Karpas-422 (cell line): ENCODE data around the gene SYP. TPM values are rescaled to one million over a fixed set of nuclear protein-coding genes. Genes with fewer than 3 reads are reported as not detected.

ENCODE experiments used
- DNase-seq: peaks from one replicate; pipeline ENCODE4 v3.0.0-alpha.2; 2015
- H2AFZ ChIP-seq: fragments of 200-600 bp; sonication (generic); 2 replicates; pipeline ENCODE4 v1.6.1; 2014; ENCODE audit warnings: antibody characterized with exemption, low read length, mixed read lengths
- H3K27ac ChIP-seq: fragments of 200-600 bp; sonication (generic); 2 replicates; pipeline ENCODE4 v1.5.1; 2014; ENCODE audit warnings: mild to moderate bottlenecking, low read length, moderate library complexity
- H3K27me3 ChIP-seq: fragments of 200-600 bp; sonication (generic); 2 replicates; pipeline ENCODE4 v1.6.1; 2014; ENCODE audit warnings: low read length, mixed read lengths
- H3K36me3 ChIP-seq: fragments of 200-600 bp; sonication (generic); 2 replicates; pipeline ENCODE4 v1.6.1; 2014; ENCODE audit warnings: low read length, mixed read lengths; ENCODE audit not compliant: insufficient read depth
- H3K4me1 ChIP-seq: fragments of 200-600 bp; sonication (generic); 2 replicates; pipeline ENCODE4 v1.6.1; 2014; ENCODE audit warnings: mild to moderate bottlenecking, low read length, mixed read lengths
- H3K4me2 ChIP-seq: fragments of 200-600 bp; sonication (generic); 2 replicates; pipeline ENCODE4 v1.6.1; 2014; ENCODE audit warnings: low read length, low read depth, mild to moderate bottlenecking; ENCODE audit not compliant: poor library complexity, severe bottlenecking
- H3K4me3 ChIP-seq: fragments of 200-600 bp; sonication (generic); 2 replicates; pipeline ENCODE4 v1.5.1; 2014; ENCODE audit warnings: mild to moderate bottlenecking, antibody characterized with exemption, low read length, mixed read lengths
- H3K79me2 ChIP-seq: fragments of 200-600 bp; sonication (generic); 2 replicates; pipeline ENCODE4 v1.6.1; 2014; ENCODE audit warnings: mild to moderate bottlenecking, low read length, mixed read lengths
- H3K9ac ChIP-seq: fragments of 200-600 bp; sonication (generic); 2 replicates; pipeline ENCODE4 v1.6.0; 2014; ENCODE audit warnings: low read length
- H3K9me2 ChIP-seq: fragments of 200-600 bp; sonication (generic), shearing (Covaris generic); replicated peaks from 2 replicates; pipeline ENCODE4 v1.6.0; 2014; ENCODE audit warnings: mild to moderate bottlenecking, low read length, moderate library complexity; ENCODE audit not compliant: insufficient read depth
- H3K9me3 ChIP-seq: fragments of 300-700, 200-600 bp; sonication (generic); 2 replicates; pipeline ENCODE4 v1.6.1; 2014; ENCODE audit warnings: low read length, mixed read lengths
- H4K20me1 ChIP-seq: fragments of 200-600 bp; sonication (generic); 2 replicates; pipeline ENCODE4 v1.6.1; 2014; ENCODE audit warnings: mild to moderate bottlenecking, antibody characterized with exemption, low read length, low read depth; ENCODE audit not compliant: insufficient read depth
- total RNA-seq: library from RNA; depleted of rRNA; stranded (reverse); fragments of >200 nt; shearing (Covaris generic); gene quantifications from 2 replicates; pipeline ENCODE4 v1.2.3, GENCODE V29; 2014; ENCODE audit warnings: low replicate concordance

The SYP gene
- total RNA-seq, 1 experiment from 2014 or later: 0.86 TPM

DNA sequence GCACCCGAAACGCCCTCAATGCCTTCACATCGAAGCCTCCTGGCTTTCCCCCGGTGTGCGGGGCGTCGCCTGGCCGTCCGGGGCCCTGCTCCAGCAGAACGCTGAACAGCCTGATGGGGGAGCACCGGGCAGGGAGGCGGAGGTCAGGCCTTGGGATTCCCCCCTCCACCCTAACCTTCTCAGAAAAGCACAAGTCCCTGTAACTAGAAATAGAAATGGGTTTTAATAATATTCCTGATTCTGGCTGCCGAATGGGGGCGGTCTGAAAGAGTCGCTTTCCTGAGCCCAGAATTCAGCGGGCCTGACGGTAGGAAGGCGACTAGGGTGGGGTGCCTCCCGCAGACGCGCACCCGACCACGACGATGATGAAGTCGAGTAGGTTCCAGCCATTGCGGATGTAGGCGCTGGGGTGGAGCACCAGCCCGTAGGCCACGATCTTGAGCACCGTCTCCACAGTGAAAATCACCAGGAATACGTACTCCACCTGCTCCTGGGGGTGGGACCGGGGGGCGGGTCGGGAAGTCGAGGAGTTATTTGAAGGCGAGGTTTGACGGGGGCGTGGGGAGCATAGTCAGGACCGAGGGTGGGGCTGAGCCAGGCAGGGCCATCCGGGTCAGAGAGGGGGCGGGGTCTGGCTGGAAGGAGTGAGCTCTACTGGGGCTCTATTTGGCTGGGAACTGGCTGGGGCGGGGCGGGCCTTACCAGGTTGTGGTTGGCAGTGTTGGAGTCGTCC is 30.7 kb upstream of the SYP start:
- no peaks in the 10 kb centered on the region for H3K27me3 ChIP-seq
- H3K4me2 ChIP-seq: peak overlapping the region; percentile 32
- H2AFZ ChIP-seq: peak overlapping the region; percentile 56; the same call in 1 of the 2 replicates
- H3K36me3 ChIP-seq: no peaks in the 10 kb centered on the region
- no peak overlapping the region for H3K27ac ChIP-seq
- H3K4me3 ChIP-seq: peak overlapping the region; percentile 44; the same call in 1 of the 2 replicates
- no peaks in the 10 kb centered on the region for H3K9me3 ChIP-seq
- H4K20me1 ChIP-seq: no peaks in the 10 kb centered on the region
- peaks cover 10% of the 10 kb centered on the region for H3K4me1 ChIP-seq
- DNase-seq: peak; percentile 74
- H3K9ac ChIP-seq: peak overlapping the region; percentile 13; the same call in 1 of the 2 replicates
- H3K79me2 ChIP-seq: 0 out of 2 replicates have a peak, but pooled peaks cover under 1% of the 10 kb centered on the region
- no peaks in the 10 kb centered on the region for H3K9me2 ChIP-seq

GRCh38 chrX:49228185-49228584 is 28.2 kb upstream of the SYP start:
- no peaks in the 10 kb centered on the region for H3K27me3 ChIP-seq
- no peaks in the 10 kb centered on the region for H3K9me2 ChIP-seq
- no peak overlapping the region for H3K4me2 ChIP-seq
- H2AFZ ChIP-seq: no peak overlapping the region
- no peak for DNase-seq
- no peak overlapping the region for H3K4me3 ChIP-seq
- H4K20me1 ChIP-seq: no peaks in the 10 kb centered on the region
- H3K27ac ChIP-seq: no peak overlapping the region
- H3K9ac ChIP-seq: no peak overlapping the region
- H3K4me1 ChIP-seq: peaks cover 10% of the 10 kb centered on the region
- no peaks in the 10 kb centered on the region for H3K79me2 ChIP-seq
- H3K9me3 ChIP-seq: no peaks in the 10 kb centered on the region
- no peaks in the 10 kb centered on the region for H3K36me3 ChIP-seq

DNA sequence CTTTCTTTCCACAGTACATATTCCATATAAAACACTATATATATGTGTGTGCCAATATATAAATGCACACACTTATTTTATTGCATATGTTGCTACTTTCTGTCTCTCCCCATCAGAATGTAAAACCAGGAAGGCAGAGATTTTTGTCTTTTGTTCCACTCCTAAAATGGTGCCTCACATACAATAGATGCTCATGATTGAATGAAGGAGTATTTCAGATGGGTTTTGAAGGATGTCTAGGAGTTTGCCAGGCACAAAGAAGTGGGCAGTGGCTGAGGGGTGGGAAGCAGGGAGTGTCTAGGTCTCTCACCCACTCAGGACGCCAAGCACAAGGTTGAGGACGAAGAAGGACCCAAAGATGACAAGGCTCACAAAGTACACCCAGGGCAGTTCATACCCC is 27.7 kb upstream of the SYP start:
- H3K27ac ChIP-seq: no peak overlapping the region
- no peaks in the 10 kb centered on the region for H3K9me3 ChIP-seq
- H3K4me1 ChIP-seq: peaks cover 10% of the 10 kb centered on the region
- no peak overlapping the region for H3K4me3 ChIP-seq
- H3K36me3 ChIP-seq: no peaks in the 10 kb centered on the region
- H3K9me2 ChIP-seq: no peaks in the 10 kb centered on the region
- no peaks in the 10 kb centered on the region for H3K27me3 ChIP-seq
- H2AFZ ChIP-seq: no peak overlapping the region
- no peak overlapping the region for H3K4me2 ChIP-seq
- no peak overlapping the region for H3K9ac ChIP-seq
- DNase-seq: no peak
- no peaks in the 10 kb centered on the region for H4K20me1 ChIP-seq
- no peaks in the 10 kb centered on the region for H3K79me2 ChIP-seq

DNA sequence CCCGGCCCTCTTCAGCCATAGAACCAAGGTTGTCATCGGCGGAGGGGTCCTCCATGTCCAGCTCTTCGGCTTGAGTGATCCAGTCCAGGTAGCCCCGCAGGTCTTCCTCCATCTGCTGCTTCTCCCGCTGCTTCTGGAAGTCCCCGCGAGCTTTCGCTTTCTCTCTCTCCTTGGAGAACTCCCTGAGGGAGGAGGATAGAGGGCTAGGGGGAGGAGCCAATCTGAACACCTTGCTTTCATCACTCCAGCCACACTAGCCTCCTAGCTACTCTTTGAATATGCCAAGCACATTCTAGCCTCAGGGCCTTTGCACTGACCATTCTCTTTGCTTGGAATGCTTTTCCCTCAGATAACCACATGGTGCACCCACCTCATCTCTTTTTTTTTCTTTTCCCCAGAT is 27.0 kb upstream of the SYP start:
- Histone ChIP-seq H3K27me3 (no peaks in the 10 kb centered on the region), H3K79me2 (no peaks in the 10 kb centered on the region), H3K4me3 (no peak overlapping the region), H3K9me3 (no peaks in the 10 kb centered on the region), H3K4me1 (peaks cover 13% of the 10 kb centered on the region), H3K36me3 (no peaks in the 10 kb centered on the region), H3K9ac (no peak overlapping the region), H4K20me1 (no peaks in the 10 kb centered on the region), H3K9me2 (no peaks in the 10 kb centered on the region), H3K4me2 (no peak overlapping the region), H2AFZ (no peak overlapping the region), H3K27ac (no peak overlapping the region)
- DNase-seq: no peak

DNA sequence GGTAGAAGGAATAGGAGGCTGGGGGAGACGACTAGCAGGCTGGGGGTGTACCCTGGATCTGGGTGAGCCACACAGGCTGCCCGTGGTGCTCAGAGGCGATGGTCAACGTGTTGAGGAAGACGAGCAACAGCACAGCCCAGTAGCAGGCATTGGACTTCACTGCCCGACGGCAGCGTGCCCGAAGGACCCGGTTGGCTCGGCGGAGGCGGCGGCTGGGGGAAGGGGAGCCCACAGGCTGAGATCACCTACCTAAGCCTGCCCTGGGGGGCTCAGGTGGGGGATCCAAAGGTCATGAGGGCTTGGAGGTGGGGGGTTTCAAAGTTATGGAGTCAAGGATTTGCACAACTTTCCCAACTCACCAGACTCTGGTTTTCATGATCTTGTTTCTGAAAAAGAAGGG is 25.9 kb upstream of the SYP start:
- H3K4me1 ChIP-seq: peaks cover 13% of the 10 kb centered on the region
- H3K9me3 ChIP-seq: no peaks in the 10 kb centered on the region
- no peak for DNase-seq
- no peaks in the 10 kb centered on the region for H3K27me3 ChIP-seq
- no peaks in the 10 kb centered on the region for H3K79me2 ChIP-seq
- no peaks in the 10 kb centered on the region for H3K9me2 ChIP-seq
- no peaks in the 10 kb centered on the region for H4K20me1 ChIP-seq
- no peak overlapping the region for H3K4me3 ChIP-seq
- no peak overlapping the region for H3K9ac ChIP-seq
- no peak overlapping the region for H2AFZ ChIP-seq
- H3K36me3 ChIP-seq: no peaks in the 10 kb centered on the region
- H3K27ac ChIP-seq: no peak overlapping the region
- H3K4me2 ChIP-seq: no peak overlapping the region

DNA sequence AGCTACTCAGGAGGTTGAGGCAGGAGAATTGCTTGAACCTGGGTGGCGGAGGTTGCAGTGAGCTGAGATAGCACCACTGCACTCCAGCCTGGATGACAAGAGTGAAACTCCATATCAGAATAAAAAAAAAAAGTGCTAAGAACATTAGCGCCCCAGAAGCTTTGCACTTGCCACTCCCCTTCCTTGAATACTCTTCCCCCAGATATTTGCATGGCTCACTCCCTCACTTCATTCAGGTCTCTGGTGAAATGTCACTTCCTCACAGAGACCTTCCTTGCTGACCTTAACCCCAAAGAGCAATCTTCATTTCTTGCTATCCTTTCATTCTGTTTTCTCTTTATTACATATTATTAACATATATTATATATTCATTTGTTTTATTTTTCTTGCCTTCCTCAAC is 21.9 kb upstream of the SYP start:
- H3K9me2 ChIP-seq: no peaks in the 10 kb centered on the region
- H3K36me3 ChIP-seq: no peaks in the 10 kb centered on the region
- peaks cover 4% of the 10 kb centered on the region; the same call in 1 of the 2 replicates for H3K4me1 ChIP-seq
- no peaks in the 10 kb centered on the region for H4K20me1 ChIP-seq
- no peaks in the 10 kb centered on the region for H3K9me3 ChIP-seq
- H3K27ac ChIP-seq: no peak overlapping the region
- no peaks in the 10 kb centered on the region for H3K27me3 ChIP-seq
- no peak overlapping the region for H3K4me2 ChIP-seq
- H3K9ac ChIP-seq: no peak overlapping the region
- DNase-seq: peak; percentile 68
- H3K4me3 ChIP-seq: no peak overlapping the region
- H3K79me2 ChIP-seq: no peaks in the 10 kb centered on the region
- H2AFZ ChIP-seq: no peak overlapping the region

GRCh38 chrX:49220100-49220499 is 20.1 kb upstream of the SYP start:
- Histone ChIP-seq H3K36me3 (no peaks in the 10 kb centered on the region), H4K20me1 (no peaks in the 10 kb centered on the region), H2AFZ (no peak overlapping the region), H3K9ac (no peak overlapping the region), H3K4me1 (peaks cover 4% of the 10 kb centered on the region; the same call in 1 of the 2 replicates), H3K27ac (no peak overlapping the region), H3K4me3 (no peak overlapping the region), H3K4me2 (no peak overlapping the region), H3K9me2 (no peaks in the 10 kb centered on the region), H3K27me3 (no peaks in the 10 kb centered on the region), H3K79me2 (no peaks in the 10 kb centered on the region), H3K9me3 (no peaks in the 10 kb centered on the region)
- DNase-seq: no peak

GRCh38 chrX:49214996-49215526 is 15.1 kb upstream of the SYP start:
- Histone ChIP-seq H3K9me2 (no peaks in the 10 kb centered on the region), H3K79me2 (no peaks in the 10 kb centered on the region), H3K27ac (no peak overlapping the region), H3K4me2 (no peak overlapping the region), H2AFZ (no peak overlapping the region), H3K9ac (no peak overlapping the region), H3K9me3 (no peaks in the 10 kb centered on the region), H3K27me3 (no peaks in the 10 kb centered on the region), H3K4me3 (no peak overlapping the region), H4K20me1 (no peaks in the 10 kb centered on the region), H3K4me1 (no peaks in the 10 kb centered on the region), H3K36me3 (no peaks in the 10 kb centered on the region)
- DNase-seq: no peak
